Pancreas (tissue), 10 donors: ENCODE results near the gene CNTNAP4. TPM values are rescaled to one million over a fixed set of nuclear protein-coding genes. Genes with fewer than 3 reads are reported as not detected.

ENCODE experiments used
- ATAC-seq, 4 donors: fragments of 200-7000 bp; cut with Tn5 transposase; one replicate each; pipeline versions ENCODE4 v1.8.0 to v1.9.1; 2020; ENCODE audit warnings: mild to moderate bottlenecking in 4 of 4, moderate library complexity in 4 of 4
- DNase-seq, 6 donors: peaks; one replicate each; pipeline ENCODE4 v3.0.0-alpha.2; 2020
- FAIRE-seq: peaks from 2 replicates; lab custom pipeline; 2012; peaks lifted over from hg19 to GRCh38; lab: Jason Lieb, UNC
- H3K27ac ChIP-seq, 4 donors: fragments of 200-600 bp; sonication (generic); 1 replicate in 3 of 4; 2 replicates in 1 of 4; pipeline versions ENCODE4 v1.5.0 to v1.8.0; 2020
- H3K27me3 ChIP-seq, 4 donors: fragments of 200-600 bp; one replicate each; pipeline ENCODE4 v1.8.0; 2021
- H3K36me3 ChIP-seq, 3 donors: fragments of 200-600 bp; sonication (generic) in 1 of 3; one replicate each; pipeline versions ENCODE4 v1.5.0 to v1.8.0; 2020 to 2021
- H3K4me1 ChIP-seq, 3 donors: fragments of 200-600 bp; one replicate each; pipeline ENCODE4 v1.8.0; 2021
- H3K4me3 ChIP-seq, 4 donors: fragments of 200-600 bp; sonication (generic) in 2 of 4; one replicate each; pipeline versions ENCODE4 v1.5.0 to v1.8.0; 2020 to 2021
- H3K9me3 ChIP-seq, 4 donors: fragments of 200-600 bp; one replicate each; pipeline ENCODE4 v1.8.0; 2021
- CTCF ChIP-seq, 4 donors: fragments of 200-600 bp; sonication (generic) in 3 of 4; IDR thresholded peaks; one replicate each; pipeline versions ENCODE4 v1.5.0 to v1.8.0; 2021; ENCODE audit warnings: antibody characterized with exemption in 4 of 4
- WGBS, 2 donors: extraction: QIAGEN DNeasy Blood & Tissue Kit; methylation state at CpG; one replicate each; pipeline ENCODE4 v1.1.7; 2013; 5-methylcytosine and 5-hydroxymethylcytosine counted together
- intact Hi-C, 3 donors: fragments of 100-400 bp; cut with DNase I; formaldehyde crosslinking; loops; one replicate each; pipeline versions ENCODE4 v1.11.1 to v1.14.2; 2022
- polyA plus RNA-seq, 2 donors: library from polyadenylated mRNA; stranded (reverse); fragments of 200-250 nt; gene quantifications; one replicate each; pipeline ENCODE4 v1.2.3, GENCODE V29; 2013
- total RNA-seq, 6 donors: library from RNA; stranded (reverse); fragmentation: NEBNext Ultra II Directional in 4 of 6; extraction: Animal tissue kit (Norgen Biotek cat#: 25700) in 4 of 6; gene quantifications; one replicate each; pipeline versions ENCODE4 v1.2.1 to v1.2.4, GENCODE V29; 2021 to 2023
- donor health status: healthy with polysubstance abuse.
- donor health status: DM: no; HTN: no; CAD: no; lungs with moderate emphysema.
- donor health status: DM: no; HTN: no; CAD: no.
- donor health status: control.
- donor health status: control.
- donor health status: Bipolar disorder and iron deficiency.
- donor health status: DM: yes; HTN: yes; CAD: no.
- donor health status: DM: no; HTN: no; CAD: no.
- donor health status: DM: no; HTN: no; CAD: no.
- donor health status: DM: yes; HTN: yes; CAD: no.

Gene CNTNAP4
- total and polyA plus RNA-seq, 8 donors: not detected

- DNase-seq: no peak
- no peak for ATAC-seq
- 74 to 78% methylated on average over 2 of the region's 2 CpGs for WGBS, 2 donors
- Histone ChIP-seq H3K9me3 (no peaks in the 10 kb centered on the region), H3K4me1 (no peaks in the 10 kb centered on the region), H3K4me3 (no peak overlapping the region), H3K27ac (no peak overlapping the region), H3K27me3 (no peaks in the 10 kb centered on the region), H3K36me3 (no peaks in the 10 kb centered on the region)
- intact Hi-C loops: no loop called here
- no peak for FAIRE-seq
- no peak for TF ChIP-seq CTCF (IDR thresholded peaks at IDR 0.05)
These were observed 196.8 kb downstream of the CNTNAP4 start for GRCh38 chr16:76474048-76474447.

GRCh38 chr16:76478105-76478504, 200.9 kb downstream of the CNTNAP4 start:
- Histone ChIP-seq H3K4me3 (no peak overlapping the region), H3K36me3 (no peaks in the 10 kb centered on the region), H3K9me3 (no peaks in the 10 kb centered on the region), H3K27ac (no peak overlapping the region), H3K4me1 (no peaks in the 10 kb centered on the region), H3K27me3 (peaks cover 0 to 9% (median 0%) of the 10 kb centered on the region in 4 donors)
- ATAC-seq (no peak), DNase-seq (no peak), FAIRE-seq (no peak)
- intact Hi-C loops: no loop called here
- 67 to 69% methylated on average over 4 of the region's 4 CpGs for WGBS, 2 donors
- TF ChIP-seq CTCF (IDR thresholded peaks at IDR 0.05): no peak

- no peak for DNase-seq
- WGBS, 2 donors: 52 to 55% methylated on average over 8 of the region's 8 CpGs
- H3K27ac ChIP-seq: no peak overlapping the region
These were observed 206.2 kb downstream of the CNTNAP4 start for GRCh38 chr16:76483307-76483909.

GRCh38 chr16:76484020-76484419, 206.8 kb downstream of the CNTNAP4 start:
- ATAC-seq: no peak
- FAIRE-seq: no peak
- Histone ChIP-seq H3K27ac (no peak overlapping the region), H3K4me1 (no peaks in the 10 kb centered on the region), H3K9me3 (no peaks in the 10 kb centered on the region), H3K36me3 (no peaks in the 10 kb centered on the region), H3K27me3 (peaks cover 0 to 9% (median 0%) of the 10 kb centered on the region in 4 donors), H3K4me3 (no peak overlapping the region)
- TF ChIP-seq CTCF (IDR thresholded peaks at IDR 0.05): no peak
- 45 to 46% methylated on average over 1 of the region's 1 CpG for WGBS, 2 donors
- intact Hi-C loops: no loop called here
- no peak for DNase-seq

More at GRCh38 chr16:76483307-76483909, 206.2 kb downstream of the CNTNAP4 start:
- no peak overlapping the region for H3K4me3 ChIP-seq
- H3K27me3 ChIP-seq: peaks cover 0 to 9% (median 0%) of the 10 kb centered on the region in 4 donors
- no peak for TF ChIP-seq CTCF (IDR thresholded peaks at IDR 0.05)
- FAIRE-seq (no peak), ATAC-seq (no peak)
- intact Hi-C loops: no loop called here
- no peaks in the 10 kb centered on the region for H3K36me3 ChIP-seq
- no peaks in the 10 kb centered on the region for H3K9me3 ChIP-seq
- H3K4me1 ChIP-seq: no peaks in the 10 kb centered on the region

- H3K4me1 ChIP-seq: no peaks in the 10 kb centered on the region
- no peaks in the 10 kb centered on the region for H3K9me3 ChIP-seq
- no peaks in the 10 kb centered on the region for H3K36me3 ChIP-seq
- DNase-seq: no peak
- TF ChIP-seq CTCF (IDR thresholded peaks at IDR 0.05): no peak
- FAIRE-seq: no peak
- no peak overlapping the region for H3K4me3 ChIP-seq
- no peak for ATAC-seq
- H3K27ac ChIP-seq: no peak overlapping the region
- intact Hi-C loops: no loop called here
- 84 to 87% methylated on average over 1 of the region's 1 CpG for WGBS, 2 donors
- H3K27me3 ChIP-seq: peaks cover 0 to 2% (median 0%) of the 10 kb centered on the region in 4 donors
These were observed 209.5 kb downstream of the CNTNAP4 start for GRCh38 chr16:76486740-76487139.
